Activated naive CD8-positive, alpha-beta T cell (primary cell): ENCODE data around the gene ZMIZ1.
"Not testable (repeated sequence)": the region's sequence is repeated elsewhere in the genome, so short reads cannot be mapped to it uniquely, and the experiment has no call there.

Source experiments
- H3K27ac Mint-ChIP-seq: one replicate; pipeline ENCODE4 v1.8.0; 2021; ENCODE audit warnings: mixed read lengths
- H3K27me3 Mint-ChIP-seq: one replicate; pipeline ENCODE4 v1.8.0; 2021; ENCODE audit warnings: mixed read lengths
- H3K36me3 Mint-ChIP-seq: one replicate; pipeline ENCODE4 v1.8.0; 2021; ENCODE audit warnings: mixed read lengths
- H3K4me1 Mint-ChIP-seq: one replicate; pipeline ENCODE4 v1.8.0; 2021; ENCODE audit warnings: low read depth, mixed read lengths
- H3K4me3 Mint-ChIP-seq: one replicate; pipeline ENCODE4 v1.8.0; 2021; ENCODE audit warnings: mild to moderate bottlenecking, mixed read lengths
- H3K9me3 Mint-ChIP-seq: one replicate; pipeline ENCODE4 v1.8.0; 2021; ENCODE audit warnings: low read depth, mixed read lengths

Gene ZMIZ1

DNA sequence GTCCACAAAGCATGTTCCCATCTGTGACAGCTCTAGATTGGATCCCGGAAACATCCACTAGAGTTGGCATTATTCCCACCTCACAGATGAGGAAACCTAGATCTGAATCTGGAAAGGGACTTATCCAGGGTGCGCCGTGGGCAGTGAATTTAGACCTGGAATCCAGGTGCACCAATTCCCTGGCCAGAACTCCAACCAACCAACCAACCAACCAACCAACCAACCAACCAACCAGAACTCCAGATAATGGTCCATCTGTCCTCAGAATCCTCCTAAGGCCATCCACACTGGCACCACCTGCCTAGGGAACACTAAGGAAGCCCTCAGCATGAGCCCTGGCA, 42.0 kb upstream of the ZMIZ1 start:
- peaks cover 44% of the 10 kb centered on the region for H3K4me1 Mint-ChIP-seq
- no peaks in the 10 kb centered on the region for H3K36me3 Mint-ChIP-seq
- peak overlapping the region; percentile 5 for H3K4me3 Mint-ChIP-seq
- H3K9me3 Mint-ChIP-seq: no peaks in the 10 kb centered on the region
- no peak overlapping the region for H3K27ac Mint-ChIP-seq
- H3K27me3 Mint-ChIP-seq: no peaks in the 10 kb centered on the region

DNA sequence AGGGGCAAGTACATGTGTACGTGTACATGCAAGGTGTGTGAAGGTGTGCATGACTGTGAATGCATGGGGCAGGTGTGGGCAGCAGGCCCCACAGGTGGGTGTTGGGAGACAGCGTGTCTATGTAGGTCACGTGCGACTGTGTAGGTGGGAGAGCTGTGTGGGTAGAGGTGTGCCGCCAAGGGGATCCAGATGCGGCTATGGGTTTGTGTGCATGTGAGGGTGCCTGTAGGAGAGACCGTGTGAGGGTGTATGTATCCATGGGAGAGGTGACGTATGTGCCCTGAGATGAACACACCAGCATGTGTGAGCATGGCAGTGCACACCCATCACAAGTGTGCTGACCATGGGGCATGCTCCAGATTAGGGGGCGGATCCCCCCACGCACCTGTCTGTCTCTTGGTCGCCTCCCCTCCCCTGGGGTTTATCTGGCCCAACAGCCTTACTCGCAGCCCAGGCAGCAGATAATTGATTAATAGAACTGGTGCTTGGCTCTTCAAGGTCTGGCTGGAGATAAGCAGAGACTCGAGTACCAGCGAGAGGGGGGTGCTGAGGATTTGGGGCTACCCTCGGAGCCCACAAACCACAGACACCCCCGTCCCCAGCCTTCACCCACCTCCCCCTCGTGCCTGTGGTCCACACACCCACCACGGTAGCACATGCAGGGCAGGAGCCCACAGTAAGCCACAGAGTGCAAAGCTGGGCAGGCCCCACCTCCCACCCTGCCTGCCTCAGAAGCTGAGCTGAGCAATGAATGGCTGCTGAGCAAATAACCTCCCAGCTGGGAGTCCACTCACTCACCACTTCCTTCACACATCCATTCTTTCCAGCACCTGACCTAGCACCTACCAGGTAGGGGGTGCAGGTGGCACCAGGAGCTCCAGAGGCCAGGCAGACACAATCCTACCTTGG, 41.4 kb upstream of the ZMIZ1 start:
- Mint-ChIP-seq H3K4me3 (peak overlapping the region; percentile 74), H3K27me3 (no peaks in the 10 kb centered on the region), H3K9me3 (no peaks in the 10 kb centered on the region), H3K4me1 (peaks cover 44% of the 10 kb centered on the region), H3K27ac (no peak overlapping the region), H3K36me3 (no peaks in the 10 kb centered on the region)

DNA sequence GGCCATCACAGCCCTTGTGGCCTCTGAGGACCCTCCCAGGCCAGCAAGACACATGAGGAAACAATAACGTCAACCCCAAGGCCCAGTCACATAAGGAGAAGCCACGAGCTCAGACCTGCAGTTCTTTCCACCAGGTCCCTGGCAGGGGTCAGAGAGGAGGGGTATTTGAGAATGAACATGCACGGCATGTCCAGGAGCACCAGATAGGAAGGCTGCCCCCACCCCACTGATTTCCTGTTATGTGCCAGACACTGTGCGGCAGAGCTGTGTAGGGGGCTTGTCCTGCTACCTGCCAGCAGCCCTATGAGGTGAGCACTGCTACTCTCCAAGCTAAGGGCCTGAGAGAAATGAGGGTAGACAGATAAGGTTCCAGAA, 40.7 kb upstream of the ZMIZ1 start:
- no peaks in the 10 kb centered on the region for H3K9me3 Mint-ChIP-seq
- peak overlapping the region; percentile 74 for H3K4me3 Mint-ChIP-seq
- no peaks in the 10 kb centered on the region for H3K27me3 Mint-ChIP-seq
- H3K4me1 Mint-ChIP-seq: peaks cover 42% of the 10 kb centered on the region
- no peak overlapping the region for H3K27ac Mint-ChIP-seq
- no peaks in the 10 kb centered on the region for H3K36me3 Mint-ChIP-seq

DNA sequence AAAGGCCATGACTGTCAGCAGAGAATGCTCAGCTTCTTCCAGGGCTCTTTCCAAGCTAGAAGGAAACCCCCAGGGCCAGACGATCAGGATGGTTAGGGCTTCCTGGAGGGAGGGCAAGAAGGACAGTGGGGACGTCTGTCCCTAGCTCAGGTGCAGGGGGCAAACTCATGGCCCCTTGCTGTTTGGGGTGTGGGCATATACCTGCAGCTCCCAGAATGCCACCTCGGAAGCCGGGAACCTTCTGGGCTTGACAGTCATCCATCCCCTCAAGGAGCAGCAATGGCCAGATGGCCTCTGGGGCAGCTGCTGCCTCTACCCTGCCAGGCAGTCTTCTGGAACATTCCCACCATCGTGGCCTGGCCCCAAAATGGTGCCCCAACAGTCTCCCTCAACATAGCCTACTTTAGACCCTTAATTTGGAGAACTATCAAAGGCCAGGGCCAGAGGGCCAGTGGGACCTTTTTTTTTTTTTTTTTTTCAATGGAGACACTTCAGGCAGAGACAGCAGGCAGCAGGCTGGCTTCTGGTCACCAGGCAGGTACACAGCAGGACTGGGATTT, 40.2 kb upstream of the ZMIZ1 start:
- Mint-ChIP-seq H3K36me3 (no peaks in the 10 kb centered on the region), H3K27me3 (no peaks in the 10 kb centered on the region), H3K9me3 (no peaks in the 10 kb centered on the region), H3K4me1 (peaks cover 42% of the 10 kb centered on the region), H3K4me3 (no peak overlapping the region), H3K27ac (no peak overlapping the region)

DNA sequence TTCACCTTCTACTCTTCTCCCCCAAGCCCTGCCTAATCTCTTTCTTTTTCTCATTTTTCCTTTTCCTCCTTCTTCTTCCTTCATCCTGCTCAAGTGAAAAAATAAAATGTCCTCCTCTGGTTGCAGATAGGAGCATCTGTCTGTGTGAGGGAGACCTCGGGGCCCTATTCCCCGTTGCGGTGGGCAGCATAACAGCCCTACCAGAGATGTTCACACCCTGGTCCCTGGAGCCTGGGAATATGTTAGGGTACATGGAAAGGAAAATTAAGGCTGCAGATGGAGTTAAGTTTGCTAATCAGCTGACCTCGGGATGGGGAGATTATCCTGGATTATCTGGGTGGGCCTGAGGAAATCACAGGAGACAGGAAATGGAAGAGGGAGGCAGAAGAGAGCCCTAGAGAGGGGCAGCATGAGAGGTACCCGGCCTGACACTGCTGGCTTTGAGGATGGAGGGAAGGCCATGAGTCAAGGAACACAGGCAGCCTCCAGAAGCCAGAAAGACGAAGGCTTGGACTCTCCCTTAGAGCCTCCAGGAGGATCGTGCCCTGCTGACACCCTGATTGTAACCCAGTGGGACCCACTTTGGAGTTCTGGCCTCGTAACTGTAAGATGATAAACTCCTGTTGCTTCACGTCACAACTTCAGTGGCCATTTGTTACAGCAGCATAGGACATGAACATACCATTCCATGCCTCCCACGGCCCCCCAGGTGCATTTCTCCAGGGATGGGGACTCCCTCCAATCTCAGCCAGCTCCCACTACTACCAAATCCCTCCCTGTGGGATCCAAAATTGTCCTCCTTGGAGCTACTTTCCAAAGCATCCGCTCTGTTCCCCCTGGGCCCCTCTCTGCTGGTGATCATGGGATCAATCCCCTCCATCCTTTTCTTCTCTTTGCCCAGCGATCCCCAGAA, 39.0 kb upstream of the ZMIZ1 start:
- Mint-ChIP-seq H3K9me3 (no peaks in the 10 kb centered on the region), H3K4me3 (no peak overlapping the region), H3K27me3 (no peaks in the 10 kb centered on the region), H3K36me3 (no peaks in the 10 kb centered on the region), H3K4me1 (peaks cover 36% of the 10 kb centered on the region), H3K27ac (no peak overlapping the region)

DNA sequence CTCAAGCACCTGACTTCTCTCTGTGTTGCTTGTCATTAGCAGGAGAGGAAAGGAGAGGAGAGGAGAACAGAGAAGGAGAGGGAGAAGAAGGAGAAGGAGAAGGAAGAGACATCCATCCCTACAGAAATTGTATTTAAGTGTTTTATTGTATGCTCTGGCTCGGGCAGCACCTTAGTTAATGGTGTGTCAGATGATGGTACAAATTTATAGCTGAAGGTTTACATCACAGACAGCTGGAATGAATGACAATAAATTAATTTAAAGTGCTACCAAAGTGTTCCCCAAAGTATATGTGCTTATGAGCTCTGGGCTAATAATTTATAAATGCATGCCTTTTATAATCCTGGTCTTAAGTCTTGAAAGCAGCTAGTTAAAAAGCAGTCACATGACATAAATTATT, 38.1 kb upstream of the ZMIZ1 start:
- no peaks in the 10 kb centered on the region for H3K27me3 Mint-ChIP-seq
- no peak overlapping the region for H3K4me3 Mint-ChIP-seq
- no peaks in the 10 kb centered on the region for H3K9me3 Mint-ChIP-seq
- H3K27ac Mint-ChIP-seq: no peak overlapping the region
- H3K4me1 Mint-ChIP-seq: peaks cover 28% of the 10 kb centered on the region
- no peaks in the 10 kb centered on the region for H3K36me3 Mint-ChIP-seq

DNA sequence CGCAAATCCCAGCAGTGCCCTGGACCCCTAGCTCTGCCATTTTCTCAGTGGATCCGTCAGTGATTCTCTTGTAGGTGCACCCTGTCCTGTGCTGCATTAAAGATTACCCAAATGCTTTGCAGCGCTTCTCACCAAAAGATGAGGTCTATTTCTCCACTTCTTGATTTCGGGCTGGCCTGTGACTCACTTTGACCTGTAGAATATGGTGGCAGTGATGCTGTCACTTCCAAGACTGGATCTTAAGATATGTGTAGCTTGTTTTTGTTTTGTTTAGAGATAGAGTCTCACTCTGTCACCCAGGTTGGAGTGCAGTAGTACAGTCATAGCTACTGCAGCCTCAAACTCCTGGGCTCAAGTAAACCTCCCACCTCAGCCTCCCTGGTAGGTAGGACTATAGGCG, 37.0 kb upstream of the ZMIZ1 start:
- no peak overlapping the region for H3K4me3 Mint-ChIP-seq
- H3K27ac Mint-ChIP-seq: no peak overlapping the region
- peaks cover 21% of the 10 kb centered on the region for H3K4me1 Mint-ChIP-seq
- H3K36me3 Mint-ChIP-seq: no peaks in the 10 kb centered on the region
- no peaks in the 10 kb centered on the region for H3K9me3 Mint-ChIP-seq
- H3K27me3 Mint-ChIP-seq: no peaks in the 10 kb centered on the region

DNA sequence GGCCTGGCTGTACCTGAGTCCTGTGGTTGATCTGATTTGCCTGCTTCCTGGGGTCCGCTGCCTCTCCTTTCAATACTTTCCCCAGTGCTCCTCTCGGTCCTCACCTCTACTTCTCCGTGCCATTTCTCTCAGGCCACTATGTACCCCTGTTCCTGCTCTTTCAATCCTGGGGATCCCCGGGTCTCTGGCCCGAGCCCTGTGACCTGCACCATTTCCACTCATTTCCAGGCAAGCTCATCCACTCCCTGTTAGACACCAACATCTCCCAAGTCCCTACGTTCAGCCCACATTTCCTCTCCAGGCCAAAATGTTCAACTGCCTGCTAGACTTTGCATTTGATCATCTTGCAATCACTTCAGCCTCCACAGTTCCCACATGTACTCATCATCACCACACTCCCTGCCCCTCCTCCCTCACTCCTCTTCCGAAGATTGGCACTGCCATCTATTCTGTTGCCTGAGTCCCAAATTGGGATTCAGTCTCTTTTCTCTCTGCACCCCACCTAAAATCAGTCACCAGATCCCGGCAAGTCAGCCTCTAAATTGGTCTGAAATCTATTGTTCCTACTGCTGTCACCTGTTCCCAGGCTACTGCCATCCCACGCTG, 34.4 kb upstream of the ZMIZ1 start:
- Mint-ChIP-seq H3K27me3 (no peaks in the 10 kb centered on the region), H3K9me3 (no peaks in the 10 kb centered on the region), H3K4me1 (peaks cover 1% of the 10 kb centered on the region), H3K27ac (no peak overlapping the region), H3K4me3 (no peak overlapping the region), H3K36me3 (no peaks in the 10 kb centered on the region)

DNA sequence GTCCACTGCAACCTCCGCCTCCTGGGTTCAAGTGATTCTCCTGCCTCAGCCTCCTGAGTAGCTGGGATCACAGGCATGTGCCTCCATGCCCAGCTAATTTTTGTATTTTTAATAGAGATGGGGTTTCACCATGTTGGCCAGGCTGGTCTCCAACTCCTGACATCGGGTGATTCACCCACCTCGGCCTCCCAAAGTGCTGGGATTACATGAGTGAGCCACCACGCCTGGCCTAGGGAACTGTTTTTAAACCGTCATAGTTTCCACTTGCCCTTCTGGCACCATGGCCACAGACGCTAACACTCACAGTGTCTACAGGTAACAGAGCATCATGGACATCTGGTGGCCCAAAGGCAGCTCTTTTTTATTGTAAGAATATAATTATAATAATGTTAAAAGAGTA, 32.4 kb upstream of the ZMIZ1 start:
- H3K4me1 Mint-ChIP-seq, H3K4me3 Mint-ChIP-seq, H3K27ac Mint-ChIP-seq, H3K36me3 Mint-ChIP-seq, H3K9me3 Mint-ChIP-seq, H3K27me3 Mint-ChIP-seq: not testable (repeated sequence)

DNA sequence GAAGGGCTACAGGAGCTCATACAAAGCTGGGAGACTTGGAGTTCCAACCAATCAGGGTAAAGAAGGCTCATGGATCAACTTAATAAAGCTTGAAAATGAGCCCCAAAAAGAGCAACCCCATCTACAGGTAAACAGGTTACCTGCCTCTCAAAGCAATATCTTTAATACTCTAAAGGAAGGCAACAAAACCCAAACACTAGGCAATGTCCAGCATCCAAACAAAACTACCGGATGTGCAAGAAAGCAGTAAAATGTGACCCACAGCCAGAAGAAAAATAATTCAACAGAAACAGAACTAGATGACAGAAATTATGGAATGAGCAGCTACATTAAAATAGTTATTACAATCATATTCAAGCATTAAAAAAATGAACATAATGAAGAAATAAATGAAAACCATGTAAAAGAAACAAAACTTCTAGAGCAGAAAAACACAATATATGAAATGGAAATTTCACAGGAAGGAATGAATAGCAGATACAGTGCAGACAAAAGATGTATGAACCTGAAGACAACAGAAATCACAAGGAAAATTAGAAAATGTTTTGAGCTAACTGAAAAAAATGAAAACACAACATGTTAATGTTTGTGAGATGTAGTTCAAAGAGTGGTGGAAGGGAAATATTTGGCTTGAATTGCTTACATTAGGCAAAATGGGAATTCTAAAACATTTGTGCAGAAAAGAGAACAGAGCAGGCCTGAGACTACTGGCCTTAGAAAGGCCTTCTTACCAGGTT, 30.5 kb upstream of the ZMIZ1 start:
- H3K9me3 Mint-ChIP-seq: peaks cover 4% of the 10 kb centered on the region
- no peak overlapping the region for H3K27ac Mint-ChIP-seq
- no peak overlapping the region for H3K4me3 Mint-ChIP-seq
- H3K4me1 Mint-ChIP-seq: peaks cover 22% of the 10 kb centered on the region
- no peaks in the 10 kb centered on the region for H3K36me3 Mint-ChIP-seq
- H3K27me3 Mint-ChIP-seq: no peaks in the 10 kb centered on the region

DNA sequence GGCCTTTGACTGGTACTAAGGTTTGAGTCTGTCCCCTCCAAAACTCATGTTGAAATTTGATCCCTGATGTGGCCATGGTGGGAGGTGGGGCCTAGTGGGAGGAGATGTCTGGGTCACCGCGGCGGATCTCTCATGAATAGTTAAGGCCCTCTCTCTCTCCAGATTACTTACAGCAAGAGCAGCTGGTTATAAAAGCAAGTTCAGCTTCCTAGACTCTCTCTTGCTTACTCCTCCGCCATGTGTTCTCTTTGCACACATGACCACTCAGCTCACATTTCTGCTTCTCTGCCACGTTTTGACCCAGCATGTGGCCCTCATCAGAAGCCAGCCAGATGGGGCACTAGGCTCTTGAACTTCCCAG, 29.9 kb upstream of the ZMIZ1 start:
- Mint-ChIP-seq H3K4me3 (no peak overlapping the region), H3K27ac (no peak overlapping the region), H3K27me3 (no peaks in the 10 kb centered on the region), H3K4me1 (peaks cover 25% of the 10 kb centered on the region), H3K36me3 (no peaks in the 10 kb centered on the region), H3K9me3 (peaks cover 4% of the 10 kb centered on the region)

DNA sequence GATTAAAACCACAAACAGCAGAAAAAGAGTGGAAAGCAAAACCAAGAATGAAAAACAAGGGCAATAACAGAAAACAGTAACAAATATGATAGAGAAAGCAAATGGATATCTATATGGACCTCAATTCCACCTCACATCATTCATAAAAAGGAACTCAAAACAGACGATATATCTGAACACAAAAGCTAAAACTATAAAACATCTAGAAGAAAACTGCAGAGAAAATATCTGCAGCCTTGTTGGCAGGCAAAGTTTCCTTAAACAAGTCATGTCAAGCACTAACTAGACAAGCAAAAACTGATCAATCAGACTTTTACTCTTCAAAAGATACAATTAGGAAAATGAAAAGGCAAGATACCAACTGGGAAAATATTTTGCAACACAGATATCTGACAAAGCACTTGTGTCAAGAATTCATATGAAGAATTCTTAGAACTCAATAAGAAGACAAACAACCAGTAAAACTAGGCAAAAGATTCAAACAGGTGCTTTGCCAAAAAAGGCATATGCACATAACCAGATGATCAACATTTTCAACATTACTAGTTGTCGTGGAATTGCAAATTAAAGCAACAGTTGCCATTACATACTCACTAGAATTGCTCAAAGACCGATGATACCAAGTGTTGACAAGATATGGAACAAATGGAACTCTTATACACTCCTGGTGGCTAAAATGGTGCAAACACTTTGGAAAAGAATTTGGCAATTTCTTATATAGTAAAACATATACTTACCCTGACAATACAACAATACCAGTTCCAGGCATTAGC, 25.9 kb upstream of the ZMIZ1 start:
- Mint-ChIP-seq H3K4me1 (peaks cover 45% of the 10 kb centered on the region), H3K9me3 (peaks cover 4% of the 10 kb centered on the region), H3K4me3 (no peak overlapping the region), H3K36me3 (no peaks in the 10 kb centered on the region), H3K27ac (no peak overlapping the region), H3K27me3 (no peaks in the 10 kb centered on the region)

DNA sequence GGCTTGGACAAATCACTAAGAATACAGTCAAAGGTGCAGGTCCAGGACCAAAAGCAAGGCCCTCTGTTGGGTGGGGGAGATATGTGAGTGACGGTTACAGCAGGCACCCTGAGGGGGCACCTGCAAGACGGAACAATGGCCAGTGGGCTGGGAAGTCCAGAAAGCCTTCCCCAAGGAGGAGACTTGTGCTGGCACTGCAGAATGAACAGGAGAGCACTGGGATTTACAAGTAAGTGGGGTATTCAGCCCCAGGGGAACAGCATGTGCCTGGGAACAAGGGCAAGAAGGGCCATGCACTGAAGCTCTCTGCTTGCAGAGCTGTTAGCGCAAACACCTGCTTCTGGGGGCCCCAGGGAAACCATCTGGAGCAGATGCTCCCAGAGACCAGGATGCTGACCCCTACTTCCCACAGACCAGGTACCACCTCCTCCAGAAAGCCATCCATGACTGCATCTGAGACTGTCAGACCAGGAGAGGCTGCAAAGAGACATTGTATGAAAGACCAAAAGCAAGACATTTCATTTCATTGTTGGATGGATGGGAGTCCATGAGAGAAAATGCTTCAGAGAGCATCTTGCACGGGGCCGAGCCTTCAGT, 24.6 kb upstream of the ZMIZ1 start:
- Mint-ChIP-seq H3K36me3 (no peaks in the 10 kb centered on the region), H3K27ac (no peak overlapping the region), H3K27me3 (no peaks in the 10 kb centered on the region), H3K4me3 (no peak overlapping the region), H3K4me1 (peaks cover 56% of the 10 kb centered on the region), H3K9me3 (peaks cover 4% of the 10 kb centered on the region)

DNA sequence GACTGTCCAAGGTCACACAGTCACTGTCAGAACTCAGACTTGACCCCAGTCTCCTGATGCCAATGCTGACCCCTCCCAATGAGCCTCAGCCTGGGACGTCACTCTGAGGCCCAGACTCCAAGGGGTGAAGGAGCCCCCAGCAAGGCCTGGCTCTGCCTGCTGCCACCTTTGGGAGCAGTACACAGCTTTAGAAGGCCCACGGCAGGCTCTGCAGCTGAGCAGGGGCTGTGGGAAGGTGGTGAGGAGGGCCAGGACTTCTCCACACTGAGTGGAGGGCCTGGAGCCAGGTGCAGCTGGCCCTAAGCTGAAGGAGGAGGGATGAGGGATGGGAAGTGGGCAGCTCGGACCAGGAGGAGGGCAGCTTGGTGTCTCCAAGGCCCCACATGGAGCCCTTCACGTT, 23.9 kb upstream of the ZMIZ1 start:
- no peaks in the 10 kb centered on the region for H3K27me3 Mint-ChIP-seq
- no peak overlapping the region for H3K4me3 Mint-ChIP-seq
- H3K36me3 Mint-ChIP-seq: no peaks in the 10 kb centered on the region
- peaks cover 4% of the 10 kb centered on the region for H3K9me3 Mint-ChIP-seq
- no peak overlapping the region for H3K27ac Mint-ChIP-seq
- H3K4me1 Mint-ChIP-seq: peaks cover 58% of the 10 kb centered on the region
